ENCODE measurements around the gene FRMD4A. TPM values are rescaled to one million over a fixed set of nuclear protein-coding genes. Genes with fewer than 3 reads are reported as not detected.

FRMD4A gene
- total and polyA plus RNA-seq, 2 experiments from 2014 or later: 11.9 to 17.5 TPM

- Histone ChIP-seq H3K27ac (no peak overlapping the region), H3K9me2 (ENCODE audit: insufficient read depth) (no peaks in the 10 kb centered on the region), H3K36me3 (ENCODE audit: low read depth) (peaks cover 10% of the 10 kb centered on the region; the same call in 1 of the 2 replicates), H3K4me3 (no peak overlapping the region), H3F3A (ENCODE audit: insufficient read depth) (peaks cover 5% of the 10 kb centered on the region; the same call in 1 of the 2 replicates), H3K4me1 (ENCODE audit: insufficient read depth) (peaks cover 5% of the 10 kb centered on the region), H3K9ac (no peak overlapping the region), H3K9me3 (ENCODE audit: low read depth) (no peaks in the 10 kb centered on the region), H4K20me1 (ENCODE audit: insufficient read depth) (0 out of 2 replicates have a peak, but pooled peaks cover 4% of the 10 kb centered on the region), H2AFZ (no peak overlapping the region), H3K27me3 (replicated peaks; ENCODE audit: insufficient read depth) (no peaks in the 10 kb centered on the region), H3K79me2 (ENCODE audit: insufficient read depth) (peaks cover 80% of the 10 kb centered on the region), H3K4me2 (ENCODE audit: unreplicated experiment) (no peak overlapping the region)
- DNase-seq: peak; percentile 6
- no peak for TF ChIP-seq EZH2 (IDR thresholded peaks at IDR 0.05; ENCODE audit: insufficient read depth, poor library complexity, severe bottlenecking)
- no peak for TF ChIP-seq EZH2phosphoT487 (IDR thresholded peaks at IDR 0.05; ENCODE audit: insufficient read depth, low read depth)
- in situ Hi-C loops (cut with MboI): no loop called here
- WGBS, 2 experiments (ENCODE audit: low coverage in 1 of 2, low lambda C conversion rate in 2 of 2, missing lambda C conversion rate in 2 of 2): 95 to 100% methylated on average over 2 of the region's 2 CpGs
Observed at GRCh38 chr10:13594641-13595040, 736.1 kb downstream of the FRMD4A start.

Small RNAs within 50 kb of the gene (small RNA-seq; reads per million reads assigned to genes)
- gene RNA5SP301 (ENCODE audit: low read depth, low replicate concordance): not detected
